HepG2 (cell line): Measurements from ENCODE around the gene SHLD1. TPM values are rescaled to one million over a fixed set of nuclear protein-coding genes. Genes with fewer than 3 reads are reported as not detected.

ENCODE experiments used
- ATAC-seq: fragments of 200-7000 bp; cut with Tn5 transposase; 3 replicates; pipeline ENCODE4 v1.9.1; 2020; ENCODE audit warnings: mild to moderate bottlenecking, moderate library complexity
- BruUV-seq: library from RNA; stranded (reverse); fragments of 400-500 nt; replicated peaks from 2 replicates; lab custom pipeline; 2021; lab: Mats Ljungman, UMichigan
- CTCF ChIA-PET: fragments of 300-600 bp; formaldehyde crosslinking; extraction: SDS; loops from one replicate; lab custom pipeline; 2021; ENCODE audit warnings: low total read pairs, inconsistent platforms, low intra/inter-chr PET ratio; lab: Yijun Ruan, JAX
- POLR2A ChIA-PET: fragments of 350-600 bp; sonication (Branson Sonifier 250); formaldehyde crosslinking; loops from one replicate; lab custom pipeline; 2020; ENCODE audit warnings: antibody characterized with exemption, inconsistent platforms; lab: Yijun Ruan, JAX
- DNase-seq: peaks from one replicate; pipeline ENCODE4 v3.0.0-alpha.2; 2015; ENCODE audit warnings: low spot score
- FAIRE-seq: peaks from 3 replicates; lab custom pipeline; 2011; peaks lifted over from hg19 to GRCh38; lab: Jason Lieb, UNC
- H2AFZ ChIP-seq: one replicate; pipeline ENCODE4 v1.6.1; 2011; ENCODE audit warnings: low read length, inconsistent platforms
- H3K27ac ChIP-seq: fragments of 300-600 bp; 3 replicates; pipeline ENCODE4 v1.8.0; 2011; ENCODE audit warnings: mixed run types, mild to moderate bottlenecking, mixed read lengths, low read length, inconsistent platforms; ENCODE audit not compliant: insufficient read depth; ENCODE audit errors: extremely low read length
- H3K27me3 ChIP-seq, 2 experiments: fragments of 200-600 bp in 1 of 2; 2 replicates in 1 of 2; 3 replicates in 1 of 2; pipeline versions ENCODE4 v1.6.0 to v1.8.0; 2011; ENCODE audit warnings: low read length in 2 of 2, mild to moderate bottlenecking in 2 of 2, moderate library complexity in 2 of 2, inconsistent platforms in 1 of 2; ENCODE audit not compliant: insufficient read depth in 2 of 2, control insufficient read depth in 1 of 2
- H3K36me3 ChIP-seq, 2 experiments: fragments of 200-600 bp in 1 of 2; replicated peaks in 1 of 2; 2 replicates in 1 of 2; 3 replicates in 1 of 2; pipeline versions ENCODE4 v1.5.1 to v1.8.0; 2011; ENCODE audit warnings: low read length in 2 of 2, inconsistent platforms in 1 of 2; ENCODE audit not compliant: insufficient read depth in 2 of 2, control insufficient read depth in 1 of 2
- H3K4me1 ChIP-seq: 2 replicates; pipeline ENCODE4 v1.5.1; 2012; ENCODE audit warnings: low read length, inconsistent platforms; ENCODE audit not compliant: insufficient read depth
- H3K4me2 ChIP-seq: 2 replicates; pipeline ENCODE4 v1.6.0; 2011; ENCODE audit warnings: low read depth, low read length, inconsistent platforms
- H3K4me3 ChIP-seq, 3 experiments: fragments of 200-600 bp in 1 of 3; sonication (generic), shearing (Covaris generic) in 1 of 3; replicated peaks in 1 of 3; 2 replicates each; pipeline ENCODE4 v1.5.1; 2011 to 2016; ENCODE audit warnings: low read length in 3 of 3, inconsistent platforms in 2 of 3, low read depth in 2 of 3, mild to moderate bottlenecking in 2 of 3, control low read depth in 1 of 3, mixed read lengths in 1 of 3; ENCODE audit not compliant: insufficient read depth in 1 of 3
- H3K79me2 ChIP-seq: one replicate; pipeline ENCODE4 v1.6.1; 2011; ENCODE audit warnings: low read length, inconsistent platforms; ENCODE audit not compliant: insufficient read depth
- H3K9ac ChIP-seq: 2 replicates; pipeline ENCODE4 v1.6.0; 2011; ENCODE audit warnings: mild to moderate bottlenecking, low read depth, low read length, inconsistent platforms; ENCODE audit not compliant: insufficient read depth
- H3K9me3 ChIP-seq: 2 replicates; pipeline ENCODE4 v1.5.1; 2012; ENCODE audit warnings: mild to moderate bottlenecking, low read length
- H4K20me1 ChIP-seq: 2 replicates; pipeline ENCODE4 v1.6.0; 2011; ENCODE audit warnings: inconsistent platforms, mild to moderate bottlenecking, low read length, moderate library complexity; ENCODE audit not compliant: insufficient read depth
- EZH2 ChIP-seq: conservative IDR thresholded peaks from 2 replicates; pipeline ENCODE4 v1.6.1; 2012; ENCODE audit warnings: mild to moderate bottlenecking, low read depth, low read length, moderate library complexity
- IRF9 ChIP-seq: sonication (generic); formaldehyde crosslinking; IDR thresholded peaks from 2 replicates; pipeline ENCODE4 v1.8.0; 2022; ENCODE audit warnings: missing genetic modification reagents, mild to moderate bottlenecking, borderline replicate concordance
- JUND ChIP-seq: sonication (generic); formaldehyde crosslinking; IDR thresholded peaks from 2 replicates; pipeline ENCODE4 v1.8.0; 2022; ENCODE audit warnings: mild to moderate bottlenecking, missing genetic modification reagents
- RARG ChIP-seq: sonication (generic); formaldehyde crosslinking; IDR thresholded peaks from 2 replicates; pipeline ENCODE4 v1.4.0; 2020; ENCODE audit warnings: low read depth, mild to moderate bottlenecking, missing genetic modification reagents
- SMARCE1 ChIP-seq: fragments of 450-650 bp; IDR thresholded peaks from 2 replicates; pipeline ENCODE4 v1.6.1; 2017; ENCODE audit warnings: borderline replicate concordance
- STAG1 ChIP-seq: sonication (generic); formaldehyde crosslinking; IDR thresholded peaks from 2 replicates; pipeline ENCODE4 v1.4.0; 2020; ENCODE audit warnings: missing genetic modification reagents
- ZNF510 ChIP-seq: sonication (generic); formaldehyde crosslinking; IDR thresholded peaks from 2 replicates; pipeline ENCODE4 v1.4.0; 2020; ENCODE audit warnings: low read depth, mild to moderate bottlenecking, missing genetic modification reagents
- ZUFSP ChIP-seq: sonication (generic); formaldehyde crosslinking; IDR thresholded peaks from 2 replicates; pipeline ENCODE4 v1.9.0; 2021; ENCODE audit warnings: missing genetic modification reagents, mild to moderate bottlenecking, borderline replicate concordance
- WGBS: methylation state at CpG from one replicate; pipeline ENCODE4 v1.1.6; 2017; ENCODE audit warnings: low lambda C conversion rate; 5-methylcytosine and 5-hydroxymethylcytosine counted together
- in situ Hi-C: cut with HindIII; loops from 2 replicates; pipeline ENCODE4 v1.10.0; 2017; ENCODE audit warnings: low pct_unique_long_range_greater_than_20kb; ENCODE audit not compliant: extremely low pct_ligation_motif_present
- intact Hi-C: fragments of 100-400 bp; cut with micrococcal nuclease; formaldehyde crosslinking; loops from one replicate; pipeline ENCODE4 v1.10.0; 2022; ENCODE audit not compliant: unreplicated experiment
- polyA plus RNA-seq, 8 experiments: library from polyadenylated mRNA; depleted of rRNA in 3 of 8; stranded (reverse) in 7 of 8; unstranded in 1 of 8; fragments of >200 nt; fragmentation: Illumina TruSeq in 4 of 8; extraction: Trizol in 4 of 8; gene quantifications; 2 replicates each; pipeline versions ENCODE4 v1.2.1 to v1.2.3, GENCODE V29; 2011 to 2016; ENCODE audit warnings: low read depth in 4 of 8, missing spikeins in 1 of 8, mixed read lengths in 1 of 8; ENCODE audit not compliant: insufficient read depth in 1 of 8
- total RNA-seq, 5 experiments: library from RNA; depleted of rRNA; stranded (reverse); fragments of >200 nt; fragmentation: Illumina TruSeq; extraction: Trizol; gene quantifications; 2 replicates each; pipeline ENCODE4 v1.2.3, GENCODE V29; 2016; ENCODE audit warnings: low read depth in 1 of 5
- TF ChIP-seq, protein P1 (sequence below): sonication (generic); formaldehyde crosslinking; IDR thresholded peaks from 2 replicates; pipeline ENCODE4 v1.5.1; 2020; ENCODE audit warnings: mild to moderate bottlenecking, missing genetic modification reagents, borderline replicate concordance

Gene SHLD1
- total and polyA plus RNA-seq, 2 of the 13 experiments (the other 11 are each of a cell fraction or from before 2014, with no cell fraction given): 8.9 to 10.0 TPM

GRCh38 chr20:5809495-5809894 is 59.3 kb downstream of the SHLD1 start:
- TF ChIP-seq STAG1 (CRISPR knock-in tag) (peak; percentile 23; the same call in 1 of the 2 replicates), ZNF510 (CRISPR knock-in tag) (no peak)
- ATAC-seq (no peak), DNase-seq (no peak), FAIRE-seq (no peak)
- Histone ChIP-seq H3K79me2 (no peaks in the 10 kb centered on the region), H3K4me2 (no peak overlapping the region), H3K36me3 (no peaks in the 10 kb centered on the region), H3K4me3 (no peak overlapping the region), H2AFZ (no peak overlapping the region), H3K27ac (no peak overlapping the region), H3K9ac (no peak overlapping the region), H3K9me3 (no peaks in the 10 kb centered on the region), H3K4me1 (peaks cover 44% of the 10 kb centered on the region), H4K20me1 (no peaks in the 10 kb centered on the region), H3K27me3 (no peaks in the 10 kb centered on the region)
- 88% methylated on average over 5 of the region's 5 CpGs for WGBS
- ChIA-PET POLR2A (no interaction called here), CTCF (no interaction called here)
- no TSS peak for BruUV-seq
- intact Hi-C loops (no loop called here), in situ Hi-C loops (loop anchor here (5.0 kb wide), 1 partner anchor 123 kb away; no protein-coding TSS in a partner anchor)

DNA sequence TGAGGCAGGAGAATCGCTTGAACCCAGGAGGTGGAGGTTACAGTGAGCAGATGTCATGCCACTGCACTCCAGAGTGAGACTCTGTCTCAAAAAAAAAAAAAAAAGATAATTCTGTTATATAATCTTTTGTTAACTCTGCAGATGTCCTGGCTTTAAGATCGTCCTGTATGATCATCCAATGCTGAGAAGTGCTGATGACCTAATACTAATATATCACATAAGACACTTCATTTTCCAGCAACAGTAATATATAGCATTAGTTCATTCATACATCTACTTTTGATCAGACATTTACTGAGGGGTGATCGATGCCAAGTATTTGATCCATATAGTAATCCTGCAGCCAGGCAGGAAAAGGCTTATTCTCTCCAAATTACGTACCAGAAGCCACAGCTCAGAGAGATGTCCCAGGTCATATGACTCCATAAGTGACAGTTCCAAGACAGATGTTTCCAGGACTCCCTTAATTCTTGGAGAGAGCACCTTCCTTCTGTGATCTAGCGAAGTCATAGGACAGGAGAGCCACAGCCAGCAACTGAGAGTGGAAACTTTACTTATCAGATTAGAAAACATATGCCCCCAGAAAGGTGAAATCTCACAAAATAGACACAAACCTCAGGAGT is 60.7 kb downstream of the SHLD1 start:
- Histone ChIP-seq H3K27ac (no peak overlapping the region), H3K36me3 (no peaks in the 10 kb centered on the region), H3K4me2 (no peak overlapping the region), H3K9me3 (no peaks in the 10 kb centered on the region), H3K4me3 (no peak overlapping the region), H3K79me2 (no peaks in the 10 kb centered on the region), H2AFZ (no peak overlapping the region), H3K27me3 (no peaks in the 10 kb centered on the region), H3K4me1 (peaks cover 39% of the 10 kb centered on the region), H4K20me1 (no peaks in the 10 kb centered on the region), H3K9ac (no peak overlapping the region)
- FAIRE-seq (no peak), ATAC-seq (no peak), DNase-seq (no peak)
- in situ Hi-C loops: no loop called here
- BruUV-seq: no TSS peak
- CTCF ChIA-PET: no interaction called here
- WGBS: 97% methylated on average over 5 of the region's 5 CpGs
- POLR2A ChIA-PET: interaction anchor here (0.6 kb wide), 1 partner anchor 195 kb away, joined by 3 read pairs; no protein-coding TSS in a partner anchor
- intact Hi-C loops: no loop called here
- TF ChIP-seq SMARCE1 (no peak), RARG (CRISPR knock-in tag) (no peak), ZUFSP (CRISPR knock-in tag) (no peak), IRF9 (CRISPR knock-in tag) (no peak), JUND (CRISPR knock-in tag) (0 out of 2 replicates have a peak, but pooled peaks have one; percentile 6), EZH2 (no peak)
- TF ChIP-seq, protein P1, sequence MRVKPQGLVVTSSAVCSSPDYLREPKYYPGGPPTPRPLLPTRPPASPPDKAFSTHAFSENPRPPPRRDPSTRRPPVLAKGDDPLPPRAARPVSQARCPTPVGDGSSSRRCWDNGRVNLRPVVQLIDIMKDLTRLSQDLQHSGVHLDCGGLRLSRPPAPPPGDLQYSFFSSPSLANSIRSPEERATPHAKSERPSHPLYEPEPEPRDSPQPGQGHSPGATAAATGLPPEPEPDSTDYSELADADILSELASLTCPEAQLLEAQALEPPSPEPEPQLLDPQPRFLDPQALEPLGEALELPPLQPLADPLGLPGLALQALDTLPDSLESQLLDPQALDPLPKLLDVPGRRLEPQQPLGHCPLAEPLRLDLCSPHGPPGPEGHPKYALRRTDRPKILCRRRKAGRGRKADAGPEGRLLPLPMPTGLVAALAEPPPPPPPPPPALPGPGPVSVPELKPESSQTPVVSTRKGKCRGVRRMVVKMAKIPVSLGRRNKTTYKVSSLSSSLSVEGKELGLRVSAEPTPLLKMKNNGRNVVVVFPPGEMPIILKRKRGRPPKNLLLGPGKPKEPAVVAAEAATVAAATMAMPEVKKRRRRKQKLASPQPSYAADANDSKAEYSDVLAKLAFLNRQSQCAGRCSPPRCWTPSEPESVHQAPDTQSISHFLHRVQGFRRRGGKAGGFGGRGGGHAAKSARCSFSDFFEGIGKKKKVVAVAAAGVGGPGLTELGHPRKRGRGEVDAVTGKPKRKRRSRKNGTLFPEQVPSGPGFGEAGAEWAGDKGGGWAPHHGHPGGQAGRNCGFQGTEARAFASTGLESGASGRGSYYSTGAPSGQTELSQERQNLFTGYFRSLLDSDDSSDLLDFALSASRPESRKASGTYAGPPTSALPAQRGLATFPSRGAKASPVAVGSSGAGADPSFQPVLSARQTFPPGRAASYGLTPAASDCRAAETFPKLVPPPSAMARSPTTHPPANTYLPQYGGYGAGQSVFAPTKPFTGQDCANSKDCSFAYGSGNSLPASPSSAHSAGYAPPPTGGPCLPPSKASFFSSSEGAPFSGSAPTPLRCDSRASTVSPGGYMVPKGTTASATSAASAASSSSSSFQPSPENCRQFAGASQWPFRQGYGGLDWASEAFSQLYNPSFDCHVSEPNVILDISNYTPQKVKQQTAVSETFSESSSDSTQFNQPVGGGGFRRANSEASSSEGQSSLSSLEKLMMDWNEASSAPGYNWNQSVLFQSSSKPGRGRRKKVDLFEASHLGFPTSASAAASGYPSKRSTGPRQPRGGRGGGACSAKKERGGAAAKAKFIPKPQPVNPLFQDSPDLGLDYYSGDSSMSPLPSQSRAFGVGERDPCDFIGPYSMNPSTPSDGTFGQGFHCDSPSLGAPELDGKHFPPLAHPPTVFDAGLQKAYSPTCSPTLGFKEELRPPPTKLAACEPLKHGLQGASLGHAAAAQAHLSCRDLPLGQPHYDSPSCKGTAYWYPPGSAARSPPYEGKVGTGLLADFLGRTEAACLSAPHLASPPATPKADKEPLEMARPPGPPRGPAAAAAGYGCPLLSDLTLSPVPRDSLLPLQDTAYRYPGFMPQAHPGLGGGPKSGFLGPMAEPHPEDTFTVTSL (CRISPR knock-in tag): no peak
